Naive thymus-derived CD4-positive, alpha-beta T cell (primary cell): Measurements from ENCODE around the gene CD84. TPM values are rescaled to one million over a fixed set of nuclear protein-coding genes. Genes with fewer than 3 reads are reported as not detected.
A peak's percentile ranks its signal among the peaks of the same experiment; 100 is the strongest.

ENCODE experiments used
- ATAC-seq: fragments of 150-1000 bp; cut with Tn5 transposase; 2 replicates; pipeline ENCODE4 v1.10.0; 2021; ENCODE audit warnings: mild to moderate bottlenecking, moderate library complexity
- CTCF ChIA-PET: fragments of 350-600 bp; sonication (Branson Sonifier 250); formaldehyde crosslinking; loops from one replicate; lab custom pipeline; 2021; ENCODE audit warnings: antibody characterized with exemption; lab: Charles Lee
- POLR2A ChIA-PET: fragments of 350-600 bp; sonication (Branson Sonifier 250); formaldehyde crosslinking; loops from one replicate; lab custom pipeline; 2021; ENCODE audit warnings: antibody characterized with exemption, inconsistent platforms; lab: Charles Lee
- DNase-seq, 9 donors: peaks; one replicate each; pipeline versions ENCODE4 v3.0.0 to v3.0.0-alpha.2; 2020 to 2022; ENCODE audit warnings: mixed read lengths in 1 of 9
- H3K27ac ChIP-seq: one replicate; pipeline ENCODE4 v1.7.0; 2013; ENCODE audit warnings: mild to moderate bottlenecking, low read depth, low read length, moderate library complexity
- H3K27me3 ChIP-seq, 2 donors: one replicate each; pipeline ENCODE4 v1.7.0; 2013; ENCODE audit warnings: low read length in 2 of 2, mild to moderate bottlenecking in 2 of 2, moderate library complexity in 2 of 2; ENCODE audit not compliant: control insufficient read depth in 2 of 2, insufficient read depth in 2 of 2
- H3K36me3 ChIP-seq, 3 experiments: 1 replicate in 2 of 3; 2 replicates in 1 of 3; pipeline ENCODE4 v1.7.0; 2013; ENCODE audit warnings: low read length in 3 of 3, mild to moderate bottlenecking in 3 of 3, moderate library complexity in 1 of 3; ENCODE audit not compliant: insufficient read depth in 3 of 3, control insufficient read depth in 2 of 3
- H3K4me1 ChIP-seq, 2 donors: one replicate each; pipeline ENCODE4 v1.7.0; 2013; ENCODE audit warnings: low read length in 2 of 2, mild to moderate bottlenecking in 2 of 2, moderate library complexity in 1 of 2; ENCODE audit not compliant: control insufficient read depth in 2 of 2, insufficient read depth in 2 of 2
- H3K4me3 ChIP-seq: 2 replicates; pipeline ENCODE4 v1.7.0; 2013; ENCODE audit warnings: mild to moderate bottlenecking, low read length
- H3K9me3 ChIP-seq, 3 experiments: 1 replicate in 2 of 3; 2 replicates in 1 of 3; pipeline ENCODE4 v1.7.0; 2013; ENCODE audit warnings: low read length in 3 of 3; ENCODE audit not compliant: control insufficient read depth in 2 of 3
- H3K27ac Mint-ChIP-seq, 9 donors: one replicate each; pipeline ENCODE4 v1.8.0; 2020 to 2022; ENCODE audit warnings: mixed read lengths in 9 of 9, mild to moderate bottlenecking in 8 of 9, moderate library complexity in 5 of 9, inconsistent platforms in 2 of 9
- H3K27me3 Mint-ChIP-seq, 5 donors: one replicate each; pipeline ENCODE4 v1.8.0; 2021 to 2022; ENCODE audit warnings: mixed read lengths in 5 of 5, mild to moderate bottlenecking in 1 of 5
- H3K36me3 Mint-ChIP-seq, 5 donors: one replicate each; pipeline ENCODE4 v1.8.0; 2020 to 2022; ENCODE audit warnings: mixed read lengths in 5 of 5, mild to moderate bottlenecking in 3 of 5, inconsistent platforms in 1 of 5
- H3K4me1 Mint-ChIP-seq, 7 donors: one replicate each; pipeline ENCODE4 v1.8.0; 2020 to 2022; ENCODE audit warnings: mixed read lengths in 7 of 7, mild to moderate bottlenecking in 3 of 7, inconsistent platforms in 1 of 7
- H3K4me3 Mint-ChIP-seq, 10 donors: one replicate each; pipeline ENCODE4 v1.8.0; 2020 to 2022; ENCODE audit warnings: mild to moderate bottlenecking in 10 of 10, mixed read lengths in 10 of 10, moderate library complexity in 6 of 10, inconsistent platforms in 2 of 10
- H3K9me3 Mint-ChIP-seq, 11 donors: one replicate each; pipeline ENCODE4 v1.8.0; 2020 to 2022; ENCODE audit warnings: mixed read lengths in 11 of 11, mild to moderate bottlenecking in 4 of 11, inconsistent platforms in 1 of 11, moderate library complexity in 1 of 11
- intact Hi-C, 2 donors: fragments of 100-400 bp; cut with micrococcal nuclease; formaldehyde crosslinking; loops; one replicate each; pipeline ENCODE4 v1.15.1; 2023
- polyA plus RNA-seq, 2 donors: library from polyadenylated mRNA; unstranded; fragments of 300-500 nt; fragmentation: Illumina TruSeq; gene quantifications; one replicate each; pipeline ENCODE4 v1.2.3, GENCODE V29; 2021
- total RNA-seq, 6 experiments: library from RNA in 5 of 6; stranded (reverse) in 5 of 6; gene quantifications; 1 replicate in 5 of 6; 2 replicates in 1 of 6; pipeline ENCODE4 v1.2.3 and lab custom pipeline; 2021 to 2026

CD84 gene
- total and polyA plus RNA-seq, 7 experiments from 2014 or later = 7.4 to 40.7 (median 26.3) TPM

- Histone ChIP-seq H3K4me3 (peak overlapping the region; percentile 23), H3K4me1 (peaks cover 45 to 54% of the 10 kb centered on the region in 2 donors), H3K27me3 (no peaks in the 10 kb centered on the region), H3K9me3 (peaks cover 0 to 7% (median 2%) of the 10 kb centered on the region in 3 experiments), H3K36me3 (no peaks in the 10 kb centered on the region), H3K27ac (peak overlapping the region; percentile 65)
- Mint-ChIP-seq H3K27ac (peak overlapping the region; percentile 64 to 97 (median 91)), H3K9me3 (peaks cover under 1 to 19% (median 11%) of the 10 kb centered on the region in 11 donors), H3K4me3 (peak overlapping the region; percentile 40 to 79 (median 64)), H3K27me3 (no peaks in the 10 kb centered on the region), H3K4me1 (peaks cover 46 to 63% (median 55%) of the 10 kb centered on the region in 7 donors), H3K36me3 (peaks cover under 1 to 35% (median 5%) of the 10 kb centered on the region in 5 donors)
- DNase-seq (peak in 8 of 9 donors; percentile 43 to 69 (median 54)), ATAC-seq (peak; percentile 96)
- ChIA-PET CTCF (interaction anchor here (0.7 to 6.7 kb wide), 10 partner anchors 18 to 237 kb away, joined by 3 to 71 read pairs (median 5); partner anchors contain the start of gene SLAMF6), POLR2A (interaction anchor here (0.7 to 2.7 kb wide), 12 partner anchors 11 to 171 kb away, joined by 3 to 21 read pairs (median 4); partner anchors contain the start of genes CD48, CD84 and SLAMF6)
- intact Hi-C loops = loop anchor here (1.0 to 5.0 kb wide), 11 partner anchors 18 to 198 kb away; partner anchors contain the start of genes COPA (in 1 of the 2) and NCSTN (in 1 of the 2)
These were observed 39.1 kb downstream of the CD84 start for GRCh38 chr1:160539990-160540858.

GRCh38 chr1:160539684-160539989, 39.7 kb downstream of the CD84 start:
- H3K4me3 Mint-ChIP-seq = peak overlapping the region; percentile 40 to 79 (median 64)
- ATAC-seq (no peak), DNase-seq (no peak)
- peak overlapping the region; percentile 64 to 97 (median 91) for H3K27ac Mint-ChIP-seq
- H3K9me3 Mint-ChIP-seq = peaks cover 4 to 25% (median 14%) of the 10 kb centered on the region in 11 donors
- peaks cover 43 to 58% (median 49%) of the 10 kb centered on the region in 7 donors for H3K4me1 Mint-ChIP-seq
- peaks cover 40 to 48% of the 10 kb centered on the region in 2 donors for H3K4me1 ChIP-seq
- peaks cover 3 to 33% (median 9%) of the 10 kb centered on the region in 5 donors for H3K36me3 Mint-ChIP-seq
- POLR2A ChIA-PET = interaction anchor here (0.7 to 2.7 kb wide), 6 partner anchors 11 to 172 kb away, joined by 3 to 21 read pairs (median 6); partner anchors contain the start of genes CD48, CD84 and SLAMF6
- H3K9me3 ChIP-seq = peaks cover 0 to 7% (median 4%) of the 10 kb centered on the region in 3 experiments
- H3K36me3 ChIP-seq = no peaks in the 10 kb centered on the region
- no peaks in the 10 kb centered on the region for H3K27me3 ChIP-seq
- intact Hi-C loops = no loop called here
- peak overlapping the region; percentile 65 for H3K27ac ChIP-seq
- H3K27me3 Mint-ChIP-seq = no peaks in the 10 kb centered on the region
- peak overlapping the region; percentile 23 for H3K4me3 ChIP-seq
- CTCF ChIA-PET = interaction anchor here (0.7 to 6.7 kb wide), 7 partner anchors 18 to 110 kb away, joined by 3 to 71 read pairs (median 6); partner anchors contain the start of gene SLAMF6

GRCh38 chr1:160538985-160539651, 40.2 kb downstream of the CD84 start:
- Mint-ChIP-seq H3K4me1 (peaks cover 40 to 52% (median 44%) of the 10 kb centered on the region in 7 donors), H3K9me3 (peaks cover 4 to 27% (median 16%) of the 10 kb centered on the region in 11 donors), H3K27ac (peak overlapping the region; percentile 24 to 97 (median 91)), H3K4me3 (peak overlapping the region in 9 of 10 donors; percentile 40 to 79 (median 65)), H3K27me3 (no peaks in the 10 kb centered on the region), H3K36me3 (peaks cover 3 to 33% (median 9%) of the 10 kb centered on the region in 5 donors)
- Histone ChIP-seq H3K4me1 (peaks cover 35 to 44% of the 10 kb centered on the region in 2 donors), H3K36me3 (no peaks in the 10 kb centered on the region), H3K27ac (no peak overlapping the region), H3K4me3 (no peak overlapping the region), H3K27me3 (no peaks in the 10 kb centered on the region), H3K9me3 (peaks cover 0 to 7% (median 4%) of the 10 kb centered on the region in 3 experiments)
- DNase-seq (no peak), ATAC-seq (no peak)
- intact Hi-C loops = no loop called here
- CTCF ChIA-PET = interaction anchor here (0.7 to 6.7 kb wide), 5 partner anchors 17 to 110 kb away, joined by 3 to 71 read pairs (median 12); partner anchors contain the start of gene SLAMF6
- POLR2A ChIA-PET = interaction anchor here (0.8 to 2.7 kb wide), 4 partner anchors 13 to 39 kb away, joined by 3 to 21 read pairs (median 11); partner anchors contain the start of genes CD84 and SLAMF6

GRCh38 chr1:160537714-160538665, 41.3 kb downstream of the CD84 start:
- ChIA-PET CTCF (interaction anchor here (6.7 kb wide), 1 partner anchor 70 kb away, joined by 71 read pairs; no protein-coding TSS in a partner anchor), POLR2A (interaction anchor here (0.6 to 1.3 kb wide), 4 partner anchors 9 to 60 kb away, joined by 3 to 6 read pairs (median 3); partner anchors contain the start of gene SLAMF6)
- ATAC-seq (no peak), DNase-seq (no peak)
- peaks cover 0 to 10% (median 4%) of the 10 kb centered on the region in 3 experiments for H3K9me3 ChIP-seq
- no peak overlapping the region for H3K4me3 ChIP-seq
- Mint-ChIP-seq H3K27ac (peak overlapping the region in 2 of 9 donors; percentile 18 to 94), H3K9me3 (peaks cover 4 to 32% (median 19%) of the 10 kb centered on the region in 11 donors), H3K36me3 (peaks cover 3 to 35% (median 9%) of the 10 kb centered on the region in 5 donors), H3K4me3 (peak overlapping the region in 2 of 10 donors; percentile 2 to 68), H3K4me1 (peaks cover 33 to 45% (median 41%) of the 10 kb centered on the region in 7 donors), H3K27me3 (no peaks in the 10 kb centered on the region)
- H3K27me3 ChIP-seq = no peaks in the 10 kb centered on the region
- H3K36me3 ChIP-seq = no peaks in the 10 kb centered on the region
- no peak overlapping the region for H3K27ac ChIP-seq
- peaks cover 30 to 43% of the 10 kb centered on the region in 2 donors for H3K4me1 ChIP-seq
- intact Hi-C loops = no loop called here

GRCh38 chr1:160534823-160535605, 44.3 kb downstream of the CD84 start:
- ChIA-PET CTCF (interaction anchor here (0.6 to 1.0 kb wide), 2 partner anchors 8 to 237 kb away, joined by 3 read pairs; no protein-coding TSS in a partner anchor), POLR2A (interaction anchor here (0.7 kb wide), 1 partner anchor 22 kb away, joined by 3 read pairs; no protein-coding TSS in a partner anchor)

More at GRCh38 chr1:160534823-160535605, 44.3 kb downstream of the CD84 start:
- H3K36me3 Mint-ChIP-seq = peaks cover 3 to 45% (median 9%) of the 10 kb centered on the region in 5 donors
- H3K27ac Mint-ChIP-seq = no peak overlapping the region
- H3K27me3 Mint-ChIP-seq = no peaks in the 10 kb centered on the region
- Histone ChIP-seq H3K36me3 (no peaks in the 10 kb centered on the region), H3K27ac (no peak overlapping the region), H3K4me1 (peaks cover 12 to 16% of the 10 kb centered on the region in 2 donors), H3K4me3 (no peak overlapping the region), H3K9me3 (peaks cover 0 to 10% (median 4%) of the 10 kb centered on the region in 3 experiments), H3K27me3 (no peaks in the 10 kb centered on the region)
- intact Hi-C loops = no loop called here
- no peak overlapping the region for H3K4me3 Mint-ChIP-seq
- H3K4me1 Mint-ChIP-seq = peaks cover 13 to 25% (median 18%) of the 10 kb centered on the region in 7 donors
- DNase-seq (peak in 1 of 9 donors; percentile 13), ATAC-seq (no peak)
- peaks cover 4 to 35% (median 17%) of the 10 kb centered on the region in 11 donors for H3K9me3 Mint-ChIP-seq
